ENCODE results near the gene ZNF618.

The ZNF618 gene

DNA sequence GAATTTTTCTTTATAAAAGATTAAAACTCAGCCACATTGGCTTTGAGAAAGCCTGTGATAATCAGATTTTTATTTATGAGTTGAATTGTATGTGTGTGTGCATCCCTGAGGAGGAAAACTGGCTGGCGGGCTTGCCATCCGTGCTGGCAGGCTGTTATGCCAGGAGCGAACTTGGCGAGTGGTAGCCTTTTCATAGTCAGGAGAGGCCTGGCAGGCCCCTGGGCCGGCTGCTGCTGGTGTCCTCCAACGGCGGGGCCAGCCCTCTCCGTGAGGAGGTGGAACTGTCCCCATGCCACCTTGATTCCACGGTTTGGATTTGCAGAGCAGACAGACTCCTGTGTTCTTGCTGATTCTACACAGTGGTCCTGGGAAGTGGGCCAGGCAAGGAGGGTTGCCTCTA lies 43.3 kb downstream of the ZNF618 start:
- no peak overlapping the region for H3K4me3 ChIP-seq (ENCODE audit: low read depth, low read length)
- TF ChIP-seq, protein P1, sequence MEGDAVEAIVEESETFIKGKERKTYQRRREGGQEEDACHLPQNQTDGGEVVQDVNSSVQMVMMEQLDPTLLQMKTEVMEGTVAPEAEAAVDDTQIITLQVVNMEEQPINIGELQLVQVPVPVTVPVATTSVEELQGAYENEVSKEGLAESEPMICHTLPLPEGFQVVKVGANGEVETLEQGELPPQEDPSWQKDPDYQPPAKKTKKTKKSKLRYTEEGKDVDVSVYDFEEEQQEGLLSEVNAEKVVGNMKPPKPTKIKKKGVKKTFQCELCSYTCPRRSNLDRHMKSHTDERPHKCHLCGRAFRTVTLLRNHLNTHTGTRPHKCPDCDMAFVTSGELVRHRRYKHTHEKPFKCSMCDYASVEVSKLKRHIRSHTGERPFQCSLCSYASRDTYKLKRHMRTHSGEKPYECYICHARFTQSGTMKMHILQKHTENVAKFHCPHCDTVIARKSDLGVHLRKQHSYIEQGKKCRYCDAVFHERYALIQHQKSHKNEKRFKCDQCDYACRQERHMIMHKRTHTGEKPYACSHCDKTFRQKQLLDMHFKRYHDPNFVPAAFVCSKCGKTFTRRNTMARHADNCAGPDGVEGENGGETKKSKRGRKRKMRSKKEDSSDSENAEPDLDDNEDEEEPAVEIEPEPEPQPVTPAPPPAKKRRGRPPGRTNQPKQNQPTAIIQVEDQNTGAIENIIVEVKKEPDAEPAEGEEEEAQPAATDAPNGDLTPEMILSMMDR (IDR thresholded peaks at IDR 0.05; ENCODE audit: low read depth, low read length, missing control alignments): no peak
- no peak for DNase-seq (ENCODE audit: low read depth)
- in situ Hi-C loops (cut with HindIII; ENCODE audit: low sequenced_read_pairs): no loop called here

DNA sequence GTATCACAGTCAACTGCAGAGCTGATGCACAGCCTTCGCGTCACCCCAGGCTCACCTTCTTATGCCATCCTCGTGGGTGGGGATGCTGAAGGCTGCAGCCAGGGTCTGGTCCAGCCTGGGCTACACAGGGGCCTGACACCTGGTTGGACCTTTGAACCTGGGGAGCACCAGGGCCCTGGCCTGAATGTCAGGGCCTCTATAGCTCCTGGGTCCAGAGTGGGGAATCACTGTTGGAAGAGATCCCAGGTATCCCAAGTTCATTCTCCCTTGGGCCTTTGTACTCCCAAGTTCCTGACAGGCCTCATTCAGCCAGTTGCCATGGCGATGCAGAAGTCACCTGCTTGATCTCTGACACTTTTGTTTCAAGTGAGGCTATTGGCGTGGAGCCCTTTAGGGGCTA lies 43.8 kb downstream of the ZNF618 start:
- no peak overlapping the region for H3K4me3 ChIP-seq (ENCODE audit: low read depth, low read length)
- DNase-seq (ENCODE audit: low read depth): no peak
- in situ Hi-C loops (cut with HindIII; ENCODE audit: low sequenced_read_pairs): no loop called here
- TF ChIP-seq, protein P1 (IDR thresholded peaks at IDR 0.05; ENCODE audit: low read depth, low read length, missing control alignments): no peak

DNA sequence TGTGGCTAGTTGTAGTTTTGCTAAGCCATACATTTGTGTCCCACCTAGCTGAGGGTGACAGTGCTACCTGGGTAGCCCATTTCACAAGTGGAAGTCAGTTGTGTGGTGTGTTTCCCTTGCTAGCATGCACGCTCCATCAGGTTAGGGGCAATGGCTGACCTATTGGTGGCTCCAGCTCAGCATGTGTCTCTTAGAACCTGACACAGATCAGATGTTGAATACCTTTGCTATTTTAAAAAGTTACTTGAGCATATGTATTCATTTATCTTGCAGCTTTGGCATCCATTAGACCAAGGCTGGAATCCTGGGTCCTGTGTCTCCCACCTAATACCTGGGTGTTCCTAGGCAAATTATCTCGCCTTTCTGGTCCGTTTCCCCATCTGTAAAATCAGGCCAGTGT lies 44.8 kb downstream of the ZNF618 start:
- TF ChIP-seq, protein P1 (IDR thresholded peaks at IDR 0.05; ENCODE audit: low read depth, low read length, missing control alignments): no peak
- in situ Hi-C loops (cut with HindIII; ENCODE audit: low sequenced_read_pairs): no loop called here
- no peak overlapping the region for H3K4me3 ChIP-seq (ENCODE audit: low read depth, low read length)
- no peak for DNase-seq (ENCODE audit: low read depth)

DNA sequence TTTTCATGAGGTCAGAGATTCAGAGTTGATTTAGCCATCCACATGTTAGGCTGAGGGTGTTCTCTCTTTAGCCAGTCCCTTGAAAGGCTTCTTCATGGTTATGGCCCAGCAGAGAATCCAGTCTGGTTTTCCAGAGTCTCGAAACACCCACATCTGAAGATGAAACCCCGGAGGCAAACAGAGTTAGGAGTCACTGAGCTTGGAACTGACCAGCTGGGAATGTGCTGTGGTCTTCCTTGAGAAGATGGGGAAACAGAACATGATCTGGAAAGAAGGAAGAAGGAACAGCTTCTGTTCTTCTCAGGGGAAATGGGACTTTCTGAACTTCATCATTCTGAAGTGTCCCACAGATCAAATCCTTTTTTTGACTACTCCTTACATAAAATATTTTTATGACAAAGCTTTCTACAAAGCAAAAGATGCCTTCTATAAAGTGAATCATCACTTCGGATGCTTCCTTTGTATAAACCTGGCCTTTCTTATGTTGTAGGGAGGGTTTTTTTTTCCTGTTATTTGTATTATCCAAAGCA lies 45.4 kb downstream of the ZNF618 start:
- TF ChIP-seq, protein P1 (IDR thresholded peaks at IDR 0.05; ENCODE audit: low read depth, low read length, missing control alignments): no peak
- in situ Hi-C loops (cut with HindIII; ENCODE audit: low sequenced_read_pairs): no loop called here
- no peak for DNase-seq (ENCODE audit: low read depth)
- H3K4me3 ChIP-seq (ENCODE audit: low read depth, low read length): no peak overlapping the region

DNA sequence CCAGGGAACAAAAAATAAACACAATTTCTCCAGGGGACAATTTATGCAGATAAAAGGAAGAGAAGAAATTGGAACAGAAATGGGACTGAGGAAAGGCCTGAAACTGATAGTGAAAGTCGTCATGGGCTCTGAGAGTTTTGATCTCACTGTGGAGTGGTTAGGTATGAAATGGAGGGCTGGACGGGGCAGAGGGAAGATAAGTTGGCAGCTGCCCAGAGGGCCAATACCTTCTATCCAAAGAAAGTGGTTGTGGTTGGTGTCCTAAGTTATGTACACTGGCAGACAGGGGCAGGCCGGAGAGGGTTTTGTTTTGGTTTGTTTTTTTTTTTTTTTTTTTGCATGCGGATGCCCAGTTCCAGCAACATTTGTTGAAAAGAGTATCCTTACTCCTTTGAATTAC lies 46.1 kb downstream of the ZNF618 start:
- no peak for DNase-seq (ENCODE audit: low read depth)
- no peak overlapping the region for H3K4me3 ChIP-seq (ENCODE audit: low read depth, low read length)
- TF ChIP-seq, protein P1 (IDR thresholded peaks at IDR 0.05; ENCODE audit: low read depth, low read length, missing control alignments): no peak
- in situ Hi-C loops (cut with HindIII; ENCODE audit: low sequenced_read_pairs): no loop called here

DNA sequence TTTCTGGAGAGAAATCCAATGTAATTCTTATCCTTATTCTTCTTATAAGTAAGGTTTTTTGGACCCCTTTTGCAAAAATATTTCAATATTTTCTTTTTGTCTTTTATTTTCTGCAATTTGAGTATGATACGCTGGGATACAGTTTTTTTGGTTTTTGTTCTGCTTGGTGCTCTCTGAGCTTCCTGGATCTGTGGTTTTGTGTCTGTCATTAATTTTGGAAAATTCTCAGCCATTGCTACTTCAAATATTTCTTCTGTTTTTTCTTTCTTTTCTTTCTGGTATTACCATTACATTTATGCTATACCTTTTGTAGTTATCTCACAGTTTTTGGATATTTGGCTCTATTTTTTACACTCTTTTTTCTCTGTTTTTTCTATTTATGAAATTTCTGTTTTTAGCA lies 50.1 kb downstream of the ZNF618 start:
- TF ChIP-seq, protein P1 (IDR thresholded peaks at IDR 0.05; ENCODE audit: low read depth, low read length, missing control alignments): no peak
- no peak for DNase-seq (ENCODE audit: low read depth)
- H3K4me3 ChIP-seq (ENCODE audit: low read depth, low read length): no peak overlapping the region
- in situ Hi-C loops (cut with HindIII; ENCODE audit: low sequenced_read_pairs): no loop called here

DNA sequence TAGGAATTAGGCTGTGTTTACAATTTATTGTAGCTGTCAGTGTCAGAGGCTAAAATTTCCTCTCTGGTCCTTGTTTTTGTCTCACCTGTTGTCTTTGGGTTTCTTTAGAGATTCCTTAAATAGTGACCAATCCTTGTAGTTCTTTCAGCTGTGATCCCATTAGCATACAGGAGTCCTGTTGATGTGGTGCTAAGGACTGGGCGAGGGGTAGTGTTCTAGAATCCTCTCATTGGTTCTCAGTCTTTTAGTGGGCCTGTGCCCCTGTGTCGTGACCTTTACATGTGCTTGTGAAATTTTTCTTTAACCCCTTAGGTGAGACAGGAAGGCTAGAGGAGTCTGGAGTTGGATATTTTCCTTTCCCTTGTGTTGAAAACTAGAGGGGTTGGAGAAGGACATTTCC lies 51.2 kb downstream of the ZNF618 start:
- TF ChIP-seq, protein P1 (IDR thresholded peaks at IDR 0.05; ENCODE audit: low read depth, low read length, missing control alignments): no peak
- no peak for DNase-seq (ENCODE audit: low read depth)
- no peak overlapping the region for H3K4me3 ChIP-seq (ENCODE audit: low read depth, low read length)
- in situ Hi-C loops (cut with HindIII; ENCODE audit: low sequenced_read_pairs): no loop called here

Measured in astrocyte of the cerebellum (primary cell).